Measurements from ENCODE around the gene UBIAD1.
A peak's percentile ranks its signal among the peaks of the same experiment; 100 is the strongest.

The UBIAD1 gene, protein sequence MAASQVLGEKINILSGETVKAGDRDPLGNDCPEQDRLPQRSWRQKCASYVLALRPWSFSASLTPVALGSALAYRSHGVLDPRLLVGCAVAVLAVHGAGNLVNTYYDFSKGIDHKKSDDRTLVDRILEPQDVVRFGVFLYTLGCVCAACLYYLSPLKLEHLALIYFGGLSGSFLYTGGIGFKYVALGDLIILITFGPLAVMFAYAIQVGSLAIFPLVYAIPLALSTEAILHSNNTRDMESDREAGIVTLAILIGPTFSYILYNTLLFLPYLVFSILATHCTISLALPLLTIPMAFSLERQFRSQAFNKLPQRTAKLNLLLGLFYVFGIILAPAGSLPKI

GRCh38 chr1:11272832-11273594 lies at the start of gene UBIAD1:
Gene UBIAD1, plus strand, starts transcription at chr1:11273198. Its CDS starts 334 bp downstream, at chr1:11273532.
- no peaks in the 10 kb centered on the region for H3K9me3 ChIP-seq (ENCODE audit: control insufficient read depth, insufficient read depth, low read depth, low read length)
- peaks cover 9% of the 10 kb centered on the region; the same call in 1 of the 2 replicates for H3K36me3 ChIP-seq (ENCODE audit: control insufficient read depth, insufficient read depth, low read length)
- peak within 1 kb of the TSS; percentile 96 for H3K4me3 ChIP-seq (ENCODE audit: low read depth, low read length)
- H3K27ac ChIP-seq (ENCODE audit: low read depth, low read length): peak within 1 kb of the TSS; percentile 90
- H3K9ac ChIP-seq (ENCODE audit: low read length): peak within 1 kb of the TSS; percentile 94
- H3K27me3 ChIP-seq (ENCODE audit: control insufficient read depth, insufficient read depth, low read length): no peaks in the 10 kb centered on the region
- 0 out of 2 replicates have a peak, but pooled peaks cover 2% of the 10 kb centered on the region for H3K4me1 ChIP-seq (ENCODE audit: control insufficient read depth, insufficient read depth, low read length)

DNA sequence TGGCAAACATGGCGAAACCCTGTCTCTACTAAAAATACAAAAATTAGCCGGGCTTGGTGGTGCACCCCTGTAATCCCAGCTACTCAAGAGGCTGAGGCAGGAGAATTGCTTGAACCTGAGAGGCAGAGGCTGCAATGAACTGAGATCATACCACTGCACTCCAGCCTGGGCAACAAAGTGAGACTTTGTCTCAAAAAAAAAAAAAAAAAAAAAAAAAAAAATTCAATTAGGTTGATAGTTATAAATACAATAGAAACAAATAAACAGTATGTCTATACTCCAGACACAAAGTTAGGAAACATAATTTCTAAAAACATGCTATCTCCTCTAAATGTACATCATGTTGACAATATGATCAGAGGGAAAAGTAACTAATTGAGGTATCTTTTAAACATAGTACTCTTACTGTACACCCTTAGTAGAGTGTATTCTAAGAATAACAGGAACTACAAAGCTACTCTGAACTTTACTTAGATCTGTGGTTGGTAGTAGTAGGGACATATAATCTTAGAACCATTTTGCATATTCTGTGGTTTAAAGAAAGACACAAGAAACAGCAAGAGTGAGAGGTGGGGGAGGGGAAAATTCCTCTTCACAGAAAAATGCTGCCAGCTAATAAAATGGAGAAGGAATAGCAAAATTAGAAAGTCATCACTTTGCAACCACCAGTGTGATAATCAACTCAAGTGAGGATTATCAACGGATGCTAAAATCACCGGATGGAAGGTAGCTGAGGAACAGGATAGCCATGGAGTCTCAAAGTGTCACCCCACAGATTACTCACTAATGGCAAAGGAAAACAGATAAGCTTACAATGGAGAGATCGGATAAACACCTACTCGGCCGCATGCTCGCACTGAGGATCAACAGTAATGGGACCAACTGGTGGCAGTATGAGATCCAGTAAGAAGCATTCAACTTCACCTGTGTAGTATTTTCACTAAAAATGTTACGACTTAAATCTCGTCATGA lies 45.6 kb upstream of the UBIAD1 start:
- no peaks in the 10 kb centered on the region for H3K4me1 ChIP-seq (ENCODE audit: control insufficient read depth, insufficient read depth, low read length)
- no peak overlapping the region for H3K4me3 ChIP-seq (ENCODE audit: low read depth, low read length)
- peaks cover 73% of the 10 kb centered on the region for H3K36me3 ChIP-seq (ENCODE audit: control insufficient read depth, insufficient read depth, low read length)
- H3K9me3 ChIP-seq (ENCODE audit: control insufficient read depth, insufficient read depth, low read depth, low read length): no peaks in the 10 kb centered on the region
- H3K27ac ChIP-seq (ENCODE audit: low read depth, low read length): no peak overlapping the region
- H3K27me3 ChIP-seq (ENCODE audit: control insufficient read depth, insufficient read depth, low read length): no peaks in the 10 kb centered on the region
- H3K9ac ChIP-seq (ENCODE audit: low read length): no peak overlapping the region

GRCh38 chr1:11229203-11229602 lies 43.8 kb upstream of the UBIAD1 start:
- H3K4me3 ChIP-seq (ENCODE audit: low read depth, low read length): no peak overlapping the region
- no peaks in the 10 kb centered on the region for H3K4me1 ChIP-seq (ENCODE audit: control insufficient read depth, insufficient read depth, low read length)
- no peaks in the 10 kb centered on the region for H3K27me3 ChIP-seq (ENCODE audit: control insufficient read depth, insufficient read depth, low read length)
- peaks cover 86% of the 10 kb centered on the region for H3K36me3 ChIP-seq (ENCODE audit: control insufficient read depth, insufficient read depth, low read length)
- H3K9me3 ChIP-seq (ENCODE audit: control insufficient read depth, insufficient read depth, low read depth, low read length): no peaks in the 10 kb centered on the region
- H3K27ac ChIP-seq (ENCODE audit: low read depth, low read length): no peak overlapping the region
- H3K9ac ChIP-seq (ENCODE audit: low read length): no peak overlapping the region

DNA sequence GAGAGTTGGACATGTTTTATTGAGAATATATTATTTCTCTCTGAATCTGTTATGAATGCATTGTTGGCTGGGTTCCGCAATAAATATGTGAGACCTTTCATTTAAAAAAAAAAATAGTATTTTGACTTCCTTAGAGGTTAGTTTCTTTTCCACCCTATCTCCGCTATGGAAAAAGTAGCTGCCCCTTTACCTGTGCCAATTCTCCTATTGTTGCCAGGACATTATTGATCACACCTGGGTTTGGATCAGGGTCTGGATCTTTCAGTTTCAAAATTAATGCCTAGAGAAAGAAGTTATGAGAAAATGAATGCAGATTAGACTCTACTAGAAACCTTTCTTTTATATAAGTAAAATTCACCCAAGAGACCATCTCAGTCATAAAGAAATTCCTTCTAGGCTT lies 39.8 kb upstream of the UBIAD1 start:
- no peaks in the 10 kb centered on the region for H3K4me1 ChIP-seq (ENCODE audit: control insufficient read depth, insufficient read depth, low read length)
- H3K9ac ChIP-seq (ENCODE audit: low read length): no peak overlapping the region
- H3K27ac ChIP-seq (ENCODE audit: low read depth, low read length): no peak overlapping the region
- no peaks in the 10 kb centered on the region for H3K9me3 ChIP-seq (ENCODE audit: control insufficient read depth, insufficient read depth, low read depth, low read length)
- H3K36me3 ChIP-seq (ENCODE audit: control insufficient read depth, insufficient read depth, low read length): peaks cover 93% of the 10 kb centered on the region
- H3K4me3 ChIP-seq (ENCODE audit: low read depth, low read length): no peak overlapping the region
- no peaks in the 10 kb centered on the region for H3K27me3 ChIP-seq (ENCODE audit: control insufficient read depth, insufficient read depth, low read length)

DNA sequence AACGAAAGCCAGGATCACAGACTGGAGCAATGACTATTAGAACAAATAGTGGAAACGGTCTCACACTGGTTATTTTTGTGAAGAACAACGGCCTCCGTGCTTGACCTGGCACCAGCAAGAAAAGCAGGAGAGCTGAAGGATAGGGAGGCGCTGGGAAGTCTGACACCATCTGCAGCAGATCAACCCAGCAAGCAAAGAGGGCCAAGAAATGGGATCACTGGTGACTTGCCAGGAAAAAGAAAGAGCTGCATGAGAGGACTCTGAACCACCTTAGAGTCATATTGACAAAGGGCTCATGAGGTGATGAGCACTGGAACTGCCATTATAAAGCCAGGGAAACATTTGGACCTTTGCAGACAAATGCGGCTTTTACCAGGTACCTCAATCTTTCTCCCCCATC lies 35.6 kb upstream of the UBIAD1 start:
- Histone ChIP-seq H3K4me1 (ENCODE audit: control insufficient read depth, insufficient read depth, low read length) (no peaks in the 10 kb centered on the region), H3K36me3 (ENCODE audit: control insufficient read depth, insufficient read depth, low read length) (peaks cover 86% of the 10 kb centered on the region), H3K9me3 (ENCODE audit: control insufficient read depth, insufficient read depth, low read depth, low read length) (no peaks in the 10 kb centered on the region), H3K9ac (ENCODE audit: low read length) (no peak overlapping the region), H3K4me3 (ENCODE audit: low read depth, low read length) (no peak overlapping the region), H3K27ac (ENCODE audit: low read depth, low read length) (no peak overlapping the region), H3K27me3 (ENCODE audit: control insufficient read depth, insufficient read depth, low read length) (no peaks in the 10 kb centered on the region)

GRCh38 chr1:11238311-11238710 lies 34.7 kb upstream of the UBIAD1 start:
- no peaks in the 10 kb centered on the region for H3K27me3 ChIP-seq (ENCODE audit: control insufficient read depth, insufficient read depth, low read length)
- H3K27ac ChIP-seq (ENCODE audit: low read depth, low read length): no peak overlapping the region
- no peaks in the 10 kb centered on the region for H3K9me3 ChIP-seq (ENCODE audit: control insufficient read depth, insufficient read depth, low read depth, low read length)
- no peaks in the 10 kb centered on the region for H3K4me1 ChIP-seq (ENCODE audit: control insufficient read depth, insufficient read depth, low read length)
- H3K4me3 ChIP-seq (ENCODE audit: low read depth, low read length): no peak overlapping the region
- peaks cover 87% of the 10 kb centered on the region for H3K36me3 ChIP-seq (ENCODE audit: control insufficient read depth, insufficient read depth, low read length)
- no peak overlapping the region for H3K9ac ChIP-seq (ENCODE audit: low read length)

DNA sequence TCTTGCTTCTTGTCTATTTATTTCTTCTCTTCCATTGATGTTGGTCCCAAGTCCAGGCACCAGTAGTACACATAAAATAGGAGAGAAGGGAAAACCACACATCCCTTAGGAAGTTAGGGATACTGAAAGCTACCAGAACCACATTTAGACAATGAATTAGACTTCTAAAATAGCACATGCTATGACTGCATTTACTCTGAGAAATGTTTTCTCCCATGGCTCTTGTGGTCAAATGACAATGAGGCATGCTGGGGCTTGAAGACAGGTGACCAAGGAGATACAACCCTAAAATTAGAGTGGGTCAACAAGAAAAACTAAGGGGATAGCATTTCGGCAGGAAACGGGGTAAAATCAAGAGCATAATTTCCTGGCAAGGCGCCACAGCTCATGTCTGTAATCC lies 27.8 kb upstream of the UBIAD1 start:
- Histone ChIP-seq H3K9ac (ENCODE audit: low read length) (no peak overlapping the region), H3K4me1 (ENCODE audit: control insufficient read depth, insufficient read depth, low read length) (no peaks in the 10 kb centered on the region), H3K36me3 (ENCODE audit: control insufficient read depth, insufficient read depth, low read length) (peaks cover 66% of the 10 kb centered on the region), H3K4me3 (ENCODE audit: low read depth, low read length) (no peak overlapping the region), H3K27ac (ENCODE audit: low read depth, low read length) (no peak overlapping the region), H3K9me3 (ENCODE audit: control insufficient read depth, insufficient read depth, low read depth, low read length) (no peaks in the 10 kb centered on the region), H3K27me3 (ENCODE audit: control insufficient read depth, insufficient read depth, low read length) (no peaks in the 10 kb centered on the region)

DNA sequence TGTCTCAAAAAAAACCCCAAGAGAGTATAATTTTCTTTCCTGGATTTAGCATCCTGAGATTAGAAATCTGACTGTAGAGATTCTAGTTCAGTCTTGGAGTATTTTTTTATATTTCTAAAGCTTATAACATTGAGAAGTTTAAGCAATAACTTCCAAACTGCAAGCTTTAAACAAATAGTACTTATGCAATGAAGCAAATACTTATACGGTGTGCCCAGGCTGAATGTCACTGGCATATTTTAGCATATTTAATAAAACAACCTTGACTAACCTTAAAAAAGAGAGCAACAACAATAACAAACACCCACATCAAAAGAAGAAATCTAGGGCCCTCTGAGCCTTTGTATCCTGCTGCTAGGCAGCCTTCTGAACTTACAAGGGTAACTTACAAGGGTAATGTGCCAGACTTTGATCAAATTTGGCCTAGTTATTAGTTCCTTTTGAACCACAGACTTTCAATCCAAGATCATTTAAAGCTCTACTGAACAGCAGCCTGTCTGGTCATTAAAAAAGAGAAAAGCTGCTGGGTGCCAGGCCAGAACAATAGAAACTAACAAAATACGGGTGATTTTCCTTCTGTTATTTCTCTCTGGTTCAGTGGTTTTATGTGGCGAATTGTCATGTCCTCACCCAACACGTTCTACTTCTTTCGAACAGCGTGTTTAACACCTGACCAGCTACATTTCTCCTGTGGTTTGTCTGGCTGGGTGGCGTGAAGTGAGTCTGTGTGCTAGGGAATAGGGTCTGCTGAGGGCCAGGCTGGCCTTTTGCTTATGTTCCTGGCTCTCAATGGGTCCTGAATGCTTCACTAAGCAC lies 26.9 kb upstream of the UBIAD1 start:
- Histone ChIP-seq H3K9me3 (ENCODE audit: control insufficient read depth, insufficient read depth, low read depth, low read length) (no peaks in the 10 kb centered on the region), H3K36me3 (ENCODE audit: control insufficient read depth, insufficient read depth, low read length) (peaks cover 69% of the 10 kb centered on the region), H3K4me1 (ENCODE audit: control insufficient read depth, insufficient read depth, low read length) (no peaks in the 10 kb centered on the region), H3K27me3 (ENCODE audit: control insufficient read depth, insufficient read depth, low read length) (no peaks in the 10 kb centered on the region), H3K27ac (ENCODE audit: low read depth, low read length) (no peak overlapping the region), H3K9ac (ENCODE audit: low read length) (no peak overlapping the region), H3K4me3 (ENCODE audit: low read depth, low read length) (no peak overlapping the region)

DNA sequence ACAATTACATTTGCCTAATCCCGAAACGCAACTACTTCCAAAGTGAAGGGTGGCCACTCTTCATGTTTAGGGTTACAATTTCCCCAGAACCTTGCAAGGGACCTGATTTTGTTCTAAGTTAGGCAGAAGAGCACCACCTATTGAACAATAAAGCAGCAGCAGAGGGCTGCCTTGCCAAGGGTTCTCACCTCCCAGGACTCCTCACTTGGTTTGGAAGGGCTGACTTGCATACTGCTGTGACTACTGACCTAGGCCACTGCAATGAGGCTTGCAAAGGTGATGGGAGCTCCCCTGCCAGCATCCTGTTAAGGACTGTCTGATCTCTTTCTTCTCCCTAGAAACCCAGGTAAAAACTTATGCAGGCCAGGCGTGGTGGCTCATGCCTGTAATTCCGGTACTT lies 24.8 kb upstream of the UBIAD1 start:
- no peak overlapping the region for H3K4me3 ChIP-seq (ENCODE audit: low read depth, low read length)
- H3K4me1 ChIP-seq (ENCODE audit: control insufficient read depth, insufficient read depth, low read length): no peaks in the 10 kb centered on the region
- H3K9ac ChIP-seq (ENCODE audit: low read length): no peak overlapping the region
- H3K9me3 ChIP-seq (ENCODE audit: control insufficient read depth, insufficient read depth, low read depth, low read length): no peaks in the 10 kb centered on the region
- no peaks in the 10 kb centered on the region for H3K27me3 ChIP-seq (ENCODE audit: control insufficient read depth, insufficient read depth, low read length)
- peaks cover 73% of the 10 kb centered on the region for H3K36me3 ChIP-seq (ENCODE audit: control insufficient read depth, insufficient read depth, low read length)
- H3K27ac ChIP-seq (ENCODE audit: low read depth, low read length): no peak overlapping the region

DNA sequence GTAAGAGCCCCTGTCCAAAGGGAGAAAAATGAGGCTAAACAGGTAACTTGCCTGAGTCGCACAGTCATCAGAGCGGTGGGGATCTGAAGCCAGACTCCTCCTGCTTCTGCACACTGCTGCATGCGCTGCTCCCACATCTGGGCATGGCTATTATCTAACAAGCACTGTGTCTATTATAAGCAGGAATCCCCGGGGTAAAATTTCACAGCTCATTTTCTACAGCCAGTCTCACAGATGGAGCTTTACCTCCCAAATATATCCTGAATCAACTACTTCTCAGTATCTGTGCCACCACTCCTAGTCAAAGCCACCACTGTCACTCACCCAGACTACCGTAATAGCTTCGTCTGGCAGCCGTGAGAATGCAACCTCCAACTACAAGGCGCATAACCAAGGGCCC lies 20.5 kb upstream of the UBIAD1 start:
- Histone ChIP-seq H3K9ac (ENCODE audit: low read length) (no peak overlapping the region), H3K27ac (ENCODE audit: low read depth, low read length) (no peak overlapping the region), H3K36me3 (ENCODE audit: control insufficient read depth, insufficient read depth, low read length) (peaks cover 78% of the 10 kb centered on the region), H3K4me1 (ENCODE audit: control insufficient read depth, insufficient read depth, low read length) (no peaks in the 10 kb centered on the region), H3K4me3 (ENCODE audit: low read depth, low read length) (no peak overlapping the region), H3K9me3 (ENCODE audit: control insufficient read depth, insufficient read depth, low read depth, low read length) (no peaks in the 10 kb centered on the region), H3K27me3 (ENCODE audit: control insufficient read depth, insufficient read depth, low read length) (no peaks in the 10 kb centered on the region)
